GM21447 (cell line): ENCODE results near the gene CLEC7A.

Experiments used
- ATAC-seq: cut with Tn5 transposase; IDR thresholded peaks from one replicate; pipeline ENCODE4 v1.9.1; 2021; ENCODE audit not compliant: unreplicated experiment

The CLEC7A gene

DNA sequence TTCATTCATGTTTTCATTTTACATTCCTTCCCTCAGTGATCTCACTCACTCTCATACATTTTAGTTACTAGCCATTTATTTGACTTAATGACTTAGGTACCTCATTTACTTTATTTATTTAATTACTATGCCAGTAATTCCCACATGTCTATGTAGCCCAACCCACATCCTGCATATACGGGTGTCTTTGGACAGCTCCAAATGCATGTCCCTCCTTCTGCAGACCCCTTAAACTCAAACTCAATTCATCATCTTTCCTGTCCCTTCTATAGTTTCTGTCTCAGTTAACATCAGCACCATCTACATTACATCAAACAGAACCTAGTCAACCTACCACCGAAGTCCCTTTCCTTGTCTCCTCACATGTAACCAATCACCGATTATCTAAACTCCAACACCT lies 34.0 kb downstream of the CLEC7A start:
- no peak for ATAC-seq

DNA sequence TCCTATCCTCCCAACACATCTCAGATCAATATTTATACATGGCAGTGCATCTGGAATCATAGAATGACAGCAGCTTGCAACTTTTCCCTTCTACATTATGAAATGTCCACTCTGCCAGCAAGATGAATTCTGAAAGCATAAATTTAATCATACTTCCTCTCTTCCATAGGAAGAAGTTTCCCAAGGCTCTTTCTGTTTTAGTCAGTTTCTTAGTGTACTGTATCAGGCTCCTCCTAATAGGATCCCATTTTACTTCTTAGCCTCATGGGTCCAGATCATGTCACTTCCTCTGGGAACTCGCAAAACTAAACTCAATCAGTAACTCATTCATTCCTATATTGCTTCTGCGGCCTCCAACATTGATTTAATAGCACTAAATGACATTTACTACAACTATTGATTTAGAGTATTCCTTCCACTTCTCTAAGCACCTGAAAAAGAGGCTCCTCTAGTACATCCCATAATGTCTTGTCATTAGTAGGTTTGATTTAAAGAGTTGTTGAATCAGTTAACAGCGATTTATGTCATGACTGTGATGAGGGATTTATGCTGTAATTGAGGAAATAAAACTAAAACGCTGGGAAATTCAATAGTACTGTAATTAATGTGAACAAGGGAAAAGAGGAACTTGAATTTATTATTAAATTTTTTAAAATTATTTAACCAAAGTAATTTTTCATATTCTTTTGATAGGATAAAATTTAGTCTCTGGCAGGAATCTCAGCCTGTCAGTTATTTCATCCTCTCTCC lies 35.2 kb downstream of the CLEC7A start:
- ATAC-seq = no peak

DNA sequence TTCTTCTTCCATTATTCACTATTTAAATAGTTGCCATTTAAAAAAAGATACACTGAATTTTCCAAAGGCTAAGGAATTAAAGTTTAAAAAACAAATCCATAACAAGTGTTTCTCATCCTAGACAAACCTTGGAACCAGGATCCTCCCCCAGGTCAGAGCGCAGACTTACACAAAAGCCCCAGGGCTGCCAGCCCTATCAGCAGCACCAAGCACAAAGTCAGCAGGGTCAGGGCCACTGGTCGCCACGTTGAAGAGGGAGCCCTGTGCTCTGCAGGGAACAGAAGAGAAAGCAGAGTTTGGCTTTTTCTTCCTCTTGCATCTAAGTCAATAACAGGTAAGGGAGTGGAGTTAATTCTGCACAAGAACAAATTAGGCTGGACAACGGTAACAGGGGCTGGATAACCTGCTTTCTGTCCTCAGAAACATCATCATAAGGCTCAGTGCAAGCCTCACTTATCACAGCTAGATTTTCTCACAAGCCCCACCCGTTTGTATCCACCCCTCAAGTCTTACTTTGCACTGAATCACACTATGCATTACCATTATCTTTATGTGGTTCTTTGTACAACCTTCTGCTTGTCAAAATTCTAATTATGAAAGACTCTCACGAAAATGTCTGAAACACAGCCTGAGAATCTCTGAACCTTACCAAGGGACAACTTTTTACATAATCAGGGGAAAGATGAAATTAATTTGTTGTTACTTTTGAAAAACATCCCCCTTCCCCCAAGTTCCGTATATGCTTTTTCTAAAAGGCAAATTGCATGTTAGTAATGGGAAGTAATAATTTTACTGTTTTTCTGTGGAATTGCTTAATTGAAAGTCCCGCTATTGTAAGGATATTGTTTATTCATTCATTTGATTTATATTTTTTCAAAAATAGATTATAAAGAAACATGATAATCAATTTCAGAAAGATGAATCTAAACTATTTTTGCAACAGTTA lies 40.8 kb downstream of the CLEC7A start:
- ATAC-seq = no peak

DNA sequence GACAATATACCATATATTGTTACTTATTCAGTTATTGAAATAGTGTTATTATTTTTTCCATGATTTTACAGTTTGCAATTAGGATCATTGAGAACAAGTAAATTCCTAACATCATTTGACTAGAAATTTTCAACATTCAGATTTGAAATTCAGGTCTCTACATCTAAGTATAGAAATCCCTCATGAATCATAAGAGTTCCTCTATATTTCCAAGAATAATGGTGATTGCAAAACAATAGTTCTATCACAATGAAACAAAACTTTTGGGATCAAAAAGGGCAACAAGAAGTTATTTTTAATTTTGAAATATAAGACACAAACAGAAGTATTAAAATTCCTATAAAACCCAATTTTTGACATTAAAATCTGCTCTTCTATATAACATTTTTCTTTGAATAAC lies 42.0 kb downstream of the CLEC7A start:
- ATAC-seq = no peak

GRCh38 chr12:10086387-10086786 lies 43.6 kb downstream of the CLEC7A start:
- no peak for ATAC-seq

DNA sequence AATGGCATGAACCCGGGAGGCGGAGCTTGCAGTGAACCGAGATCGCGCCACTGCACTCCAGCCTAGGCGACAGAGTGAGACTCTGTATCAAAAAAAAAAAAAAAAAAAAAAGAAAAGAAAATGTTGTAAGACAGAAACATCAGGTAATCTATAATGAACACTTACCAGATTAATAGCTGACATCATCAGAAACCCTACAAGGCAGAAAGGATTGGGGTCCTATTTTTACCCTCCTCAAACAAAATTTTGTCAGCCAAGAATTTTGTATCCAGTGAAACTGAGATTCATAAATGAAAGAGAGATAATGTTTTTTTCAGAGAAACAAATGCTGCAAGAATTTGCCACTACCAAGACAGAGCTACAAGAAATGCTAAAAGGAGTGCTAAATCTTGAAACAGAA lies 45.3 kb downstream of the CLEC7A start:
- no peak for ATAC-seq

GRCh38 chr12:10082117-10082874 lies 47.7 kb downstream of the CLEC7A start:
- ATAC-seq = no peak

GRCh38 chr12:10075451-10075850 lies 54.5 kb downstream of the CLEC7A start:
- no peak for ATAC-seq

- ATAC-seq = no peak
Measured at GRCh38 chr12:10073261-10073660, 56.7 kb downstream of the CLEC7A start.

GRCh38 chr12:10072131-10072530 lies 57.9 kb downstream of the CLEC7A start:
- no peak for ATAC-seq

DNA sequence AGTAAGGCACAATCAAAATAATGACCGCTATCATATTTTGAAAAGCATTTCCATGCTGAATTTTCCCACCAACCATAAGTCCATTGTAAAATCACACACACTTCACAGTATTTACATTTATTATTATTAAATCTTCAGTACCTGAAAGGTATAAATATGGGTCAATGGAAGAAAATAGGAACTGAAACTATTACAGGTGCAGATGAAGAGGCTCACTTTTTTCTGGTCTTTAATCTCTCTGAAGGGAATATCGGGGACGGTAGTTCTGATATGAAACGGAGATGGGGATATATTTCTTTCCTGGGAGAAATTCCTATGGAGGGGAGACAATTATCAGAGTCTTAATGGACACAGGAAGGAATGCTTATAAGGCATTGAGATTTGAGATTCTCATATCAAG lies 59.6 kb downstream of the CLEC7A start:
- no peak for ATAC-seq

DNA sequence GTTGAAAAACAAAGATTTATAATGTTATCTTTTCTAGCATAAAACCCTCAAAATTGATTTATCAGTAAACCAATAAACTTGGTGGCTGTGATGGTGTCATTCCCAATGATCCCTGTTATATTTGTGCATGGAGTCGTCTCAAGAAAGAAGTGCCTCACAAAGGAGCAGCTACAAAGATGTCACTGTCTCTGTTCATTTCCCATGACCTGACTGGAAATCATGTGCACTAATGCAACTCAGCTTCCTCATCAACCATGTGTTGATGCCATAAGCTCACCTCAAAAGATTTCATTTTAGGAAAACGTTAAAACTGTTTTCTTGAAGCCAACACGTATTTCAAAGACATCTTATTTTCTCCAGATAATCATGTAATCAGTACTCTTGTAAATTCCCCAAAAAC lies 60.0 kb downstream of the CLEC7A start:
- ATAC-seq = no peak

GRCh38 chr12:10069099-10069498 lies 60.9 kb downstream of the CLEC7A start:
- no peak for ATAC-seq

GRCh38 chr12:10068644-10069043 lies 61.4 kb downstream of the CLEC7A start:
- no peak for ATAC-seq

DNA sequence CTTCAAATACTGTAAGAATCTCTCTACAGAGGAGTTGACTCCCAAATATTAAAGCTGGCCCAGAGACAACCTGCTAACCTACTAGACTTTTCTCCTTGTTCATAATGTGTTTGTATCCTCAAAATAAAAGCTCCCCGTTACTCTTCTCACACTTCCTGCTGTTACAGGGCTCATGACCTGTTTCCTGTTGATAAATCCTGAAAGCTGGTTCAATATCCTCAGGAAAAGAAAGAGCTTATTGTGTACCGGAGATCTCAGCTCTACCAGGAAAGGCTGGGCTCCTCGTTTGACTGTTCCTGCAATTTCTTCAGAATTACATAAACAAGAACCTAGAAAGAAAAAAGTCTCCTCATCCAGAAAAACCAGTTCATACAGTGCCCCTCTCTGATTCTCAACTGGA lies 62.1 kb downstream of the CLEC7A start:
- no peak for ATAC-seq

DNA sequence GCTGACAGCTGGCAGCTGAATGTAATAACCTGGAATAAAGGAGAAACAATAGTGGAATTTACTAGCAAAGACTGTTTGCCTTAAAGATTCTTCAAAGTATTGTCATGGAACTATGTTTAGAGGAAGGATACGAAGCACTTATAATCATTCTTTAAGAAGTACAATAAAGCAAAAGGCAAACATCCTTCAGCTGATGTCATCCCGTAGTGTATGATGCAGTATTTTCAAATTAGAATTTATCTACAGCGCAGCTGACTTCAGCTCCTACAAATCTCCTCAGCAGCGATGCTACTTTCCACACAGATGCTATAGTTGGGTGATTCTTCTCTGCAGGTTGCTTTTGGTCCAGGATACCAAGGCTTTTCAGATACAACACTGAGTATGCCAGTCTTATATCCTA lies 62.7 kb downstream of the CLEC7A start:
- ATAC-seq = no peak
